CD4-positive, alpha-beta T cell treated with Interleukin-6 for 4 hours (primary cell): ENCODE results near the gene VCL.
A peak's percentile ranks its signal among the peaks of the same experiment; 100 is the strongest.
"Not testable (repeated sequence)": the region's sequence is repeated elsewhere in the genome, so short reads cannot be mapped to it uniquely, and the experiment has no call there.

Source experiments
- DNase-seq: peaks from one replicate; pipeline ENCODE4 v3.0.0-alpha.2; 2020; ENCODE audit warnings: mixed read lengths

The VCL gene

GRCh38 chr10:74044419-74044818 is 46.5 kb downstream of the VCL start:
- DNase-seq: no peak

- DNase-seq: no peak
Measured at GRCh38 chr10:74047304-74047703, 49.4 kb downstream of the VCL start.

GRCh38 chr10:74047871-74048270 is 50.0 kb downstream of the VCL start:
- no peak for DNase-seq

- no peak for DNase-seq
Measured at GRCh38 chr10:74048433-74048832, 50.5 kb downstream of the VCL start.

GRCh38 chr10:74049955-74050354 is 52.0 kb downstream of the VCL start:
- no peak for DNase-seq

- no peak for DNase-seq
Measured at GRCh38 chr10:74050653-74051052, 52.7 kb downstream of the VCL start.

- DNase-seq: no peak
Measured at GRCh38 chr10:74051736-74052342, 53.9 kb downstream of the VCL start.

- DNase-seq: no peak
Measured at GRCh38 chr10:74052994-74053393, 55.1 kb downstream of the VCL start.

GRCh38 chr10:74055383-74056049 is 57.6 kb downstream of the VCL start:
- no peak for DNase-seq

GRCh38 chr10:74056050-74056818 is 58.3 kb downstream of the VCL start:
- DNase-seq: peak; percentile 3

GRCh38 chr10:74058071-74058470 is 60.2 kb downstream of the VCL start:
- DNase-seq: no peak

GRCh38 chr10:74058658-74059057 is 60.7 kb downstream of the VCL start:
- DNase-seq: peak; percentile 7

GRCh38 chr10:74061104-74061503 is 63.2 kb downstream of the VCL start:
- DNase-seq: no peak

GRCh38 chr10:74061978-74062377 is 64.1 kb downstream of the VCL start:
- not testable (repeated sequence) for DNase-seq

GRCh38 chr10:74063256-74063655 is 65.3 kb downstream of the VCL start:
- DNase-seq: no peak

- no peak for DNase-seq
Measured at GRCh38 chr10:74067373-74068352, 69.7 kb downstream of the VCL start.

GRCh38 chr10:74071157-74071556 is 73.2 kb downstream of the VCL start:
- no peak for DNase-seq

- DNase-seq: no peak
Measured at GRCh38 chr10:74072503-74072902, 74.6 kb downstream of the VCL start.

- DNase-seq: no peak
Measured at GRCh38 chr10:74075906-74076305, 78.0 kb downstream of the VCL start.

- DNase-seq: no peak
Measured at GRCh38 chr10:74076961-74077360, 79.0 kb downstream of the VCL start.

- no peak for DNase-seq
Measured at GRCh38 chr10:74077416-74077815, 79.5 kb downstream of the VCL start.

- peak; percentile 49 for DNase-seq
Measured at GRCh38 chr10:74078037-74078436, 80.1 kb downstream of the VCL start.
